SK-N-SH (cell line): ENCODE results near the gene MUC12. TPM values are rescaled to one million over a fixed set of nuclear protein-coding genes. Genes with fewer than 3 reads are reported as not detected.

Experiments used
- CTCF ChIA-PET: fragments of 300-600, 350-600 bp; formaldehyde crosslinking; extraction: SDS; loops from one replicate; lab custom pipeline; 2021; lab: Yijun Ruan, JAX
- POLR2A ChIA-PET: fragments of 350-600 bp; sonication (Branson Sonifier 250); formaldehyde crosslinking; extraction: SDS; loops from one replicate; lab custom pipeline; 2020; ENCODE audit warnings: antibody characterized with exemption, inconsistent platforms; lab: Yijun Ruan, JAX
- DNase-seq: peaks from one replicate; pipeline ENCODE4 v3.0.0; 2012
- H2AFZ ChIP-seq: fragments of 200-600 bp; sonication (generic); 2 replicates; pipeline ENCODE4 v1.8.1; 2016; ENCODE audit warnings: antibody characterized with exemption, mild to moderate bottlenecking, low read depth
- H3F3A ChIP-seq: fragments of 200-600 bp; sonication (generic); replicated peaks from 2 replicates; pipeline ENCODE3; 2016; ENCODE audit warnings: antibody characterized with exemption, mild to moderate bottlenecking; ENCODE audit not compliant: insufficient read depth
- H3K27ac ChIP-seq, 2 experiments: fragments of 200-500 bp in 1 of 2; fragments of 200-600 bp in 1 of 2; sonication (Bioruptor generic) in 1 of 2; sonication (generic), shearing (Covaris generic) in 1 of 2; 2 replicates each; pipeline versions ENCODE4 v1.5.1 to v1.6.1; 2014 to 2016; ENCODE audit warnings: low read depth in 2 of 2, inconsistent platforms in 1 of 2, low read length in 1 of 2, mild to moderate bottlenecking in 1 of 2, mixed read lengths in 1 of 2
- H3K27me3 ChIP-seq: fragments of 200-600 bp; sonication (generic), shearing (Covaris generic); 2 replicates; pipeline ENCODE4 v1.6.1; 2016; ENCODE audit warnings: mixed run types; ENCODE audit not compliant: insufficient read depth
- H3K36me3 ChIP-seq, 2 experiments: fragments of 200-500 bp in 1 of 2; fragments of 200-600 bp in 1 of 2; sonication (Bioruptor generic) in 1 of 2; sonication (generic) in 1 of 2; replicated peaks in 1 of 2; 2 replicates each; pipeline versions ENCODE3 to v1.5.1; 2014 to 2016; ENCODE audit warnings: low read length in 1 of 2, mild to moderate bottlenecking in 1 of 2; ENCODE audit not compliant: insufficient read depth in 2 of 2, control insufficient read depth in 1 of 2
- H3K4me1 ChIP-seq, 2 experiments: fragments of 200-500 bp in 1 of 2; fragments of 200-600 bp in 1 of 2; sonication (Bioruptor generic) in 1 of 2; sonication (generic), shearing (Covaris generic) in 1 of 2; 2 replicates each; pipeline versions ENCODE4 v1.5.1 to v1.6.1; 2014 to 2016; ENCODE audit warnings: low read depth in 1 of 2, low read length in 1 of 2, mixed run types in 1 of 2; ENCODE audit not compliant: insufficient read depth in 2 of 2, control insufficient read depth in 1 of 2
- H3K4me2 ChIP-seq: fragments of 200-600 bp; sonication (generic), shearing (Covaris generic); 2 replicates; pipeline ENCODE4 v1.6.1; 2017; ENCODE audit warnings: mixed run types
- H3K4me3 ChIP-seq, 2 experiments: fragments of 200-500 bp in 1 of 2; fragments of 200-600 bp in 1 of 2; sonication (Bioruptor generic) in 1 of 2; sonication (generic), shearing (Covaris generic) in 1 of 2; 2 replicates each; pipeline versions ENCODE4 v1.5.1 to v1.8.1; 2014 to 2016; ENCODE audit warnings: low read depth in 2 of 2, inconsistent platforms in 1 of 2, low read length in 1 of 2, mild to moderate bottlenecking in 1 of 2, mixed read lengths in 1 of 2, moderate library complexity in 1 of 2
- H3K79me2 ChIP-seq: fragments of 200-600 bp; sonication (generic); 2 replicates; pipeline ENCODE4 v1.8.1; 2017; ENCODE audit warnings: mild to moderate bottlenecking; ENCODE audit not compliant: insufficient read depth
- H3K9ac ChIP-seq: fragments of 200-600 bp; sonication (generic); 2 replicates; pipeline ENCODE4 v1.6.1; 2017; ENCODE audit warnings: mixed run types
- H3K9me2 ChIP-seq: fragments of 200-600 bp; sonication (generic); 2 replicates; pipeline ENCODE4 v1.6.1; 2017; ENCODE audit warnings: mixed run types
- H3K9me3 ChIP-seq: fragments of 200-600 bp; sonication (generic); 2 replicates; pipeline ENCODE4 v1.6.1; 2017; ENCODE audit warnings: mixed run types, mild to moderate bottlenecking, moderate library complexity
- H4K20me1 ChIP-seq: fragments of 200-600 bp; sonication (generic); 2 replicates; pipeline ENCODE4 v1.6.1; 2017; ENCODE audit warnings: mild to moderate bottlenecking, mixed run types; ENCODE audit not compliant: insufficient read depth
- EZH2phosphoT487 ChIP-seq: fragments of 200-600 bp; sonication (generic); IDR thresholded peaks from 2 replicates; pipeline ENCODE4 v1.6.1; 2017; ENCODE audit warnings: low read depth, mixed run types, mild to moderate bottlenecking, antibody characterized with exemption, moderate library complexity, borderline replicate concordance
- FOXJ3 ChIP-seq: sonication (generic); formaldehyde crosslinking; IDR thresholded peaks from 2 replicates; pipeline ENCODE4 v1.5.1; 2020; ENCODE audit warnings: mild to moderate bottlenecking, missing genetic modification reagents
- FOXM1 ChIP-seq: IDR thresholded peaks from 2 replicates; pipeline ENCODE4 v1.4.0; 2012; ENCODE audit warnings: low read depth, mild to moderate bottlenecking
- GABPA ChIP-seq: IDR thresholded peaks from 2 replicates; pipeline ENCODE4 v1.4.0; 2012; ENCODE audit warnings: low read depth, mild to moderate bottlenecking
- IRF3 ChIP-seq: fragments of 150-350 bp; IDR thresholded peaks from 2 replicates; pipeline ENCODE4 v1.6.1; 2016; ENCODE audit warnings: mild to moderate bottlenecking, low read depth, low read length
- JUND ChIP-seq: IDR thresholded peaks from 2 replicates; pipeline ENCODE4 v1.4.0; 2012
- MAX ChIP-seq: IDR thresholded peaks from 2 replicates; pipeline ENCODE4 v1.4.0; 2012; ENCODE audit warnings: low read depth
- MEF2A ChIP-seq: IDR thresholded peaks from 2 replicates; pipeline ENCODE4 v1.4.0; 2012; ENCODE audit warnings: low read depth, borderline replicate concordance
- NRF1 ChIP-seq: IDR thresholded peaks from 2 replicates; pipeline ENCODE4 v1.6.1; 2012; ENCODE audit warnings: low read depth, mild to moderate bottlenecking, low read length
- RAD21 ChIP-seq: IDR thresholded peaks from 2 replicates; pipeline ENCODE4 v1.6.1; 2012; ENCODE audit warnings: mild to moderate bottlenecking, low read length
- RCOR1 ChIP-seq: fragments of 150-350 bp; IDR thresholded peaks from 2 replicates; pipeline ENCODE4 v1.6.1; 2017; ENCODE audit warnings: antibody characterized with exemption, low read length
- REST ChIP-seq: IDR thresholded peaks from 2 replicates; pipeline ENCODE4 v1.6.1; 2012; ENCODE audit warnings: mild to moderate bottlenecking, low read depth, low read length, moderate library complexity
- RXRA ChIP-seq: IDR thresholded peaks from 2 replicates; pipeline ENCODE4 v1.4.0; 2012; ENCODE audit warnings: low read depth, mild to moderate bottlenecking, borderline replicate concordance
- SMC3 ChIP-seq: IDR thresholded peaks from 2 replicates; pipeline ENCODE4 v1.6.1; 2012; ENCODE audit warnings: low read depth, low read length, improper control_type of control experiment
- TAF1 ChIP-seq: IDR thresholded peaks from 2 replicates; pipeline ENCODE4 v1.6.1; 2012; ENCODE audit warnings: low read depth, mild to moderate bottlenecking, low read length, moderate library complexity, borderline replicate concordance
- TCF12 ChIP-seq: IDR thresholded peaks from 2 replicates; pipeline ENCODE4 v1.4.0; 2012
- TEAD4 ChIP-seq: IDR thresholded peaks from 2 replicates; pipeline ENCODE4 v1.4.0; 2012; ENCODE audit warnings: mild to moderate bottlenecking, borderline replicate concordance; ENCODE audit not compliant: insufficient read depth
- USF1 ChIP-seq: IDR thresholded peaks from 2 replicates; pipeline ENCODE4 v1.4.0; 2012; ENCODE audit warnings: low read depth, borderline replicate concordance
- YY1 ChIP-seq: IDR thresholded peaks from 2 replicates; pipeline ENCODE4 v1.4.0; 2012; ENCODE audit warnings: low read depth, mild to moderate bottlenecking
- ZBTB33 ChIP-seq: IDR thresholded peaks from 2 replicates; pipeline ENCODE4 v1.4.0; 2012; ENCODE audit warnings: low read depth, borderline replicate concordance
- WGBS: methylation state at CpG from one replicate; pipeline ENCODE4 v1.1.6; 2017; ENCODE audit warnings: low lambda C conversion rate; 5-methylcytosine and 5-hydroxymethylcytosine counted together
- polyA plus RNA-seq, 3 experiments: library from polyadenylated mRNA; depleted of rRNA; stranded (reverse); fragments of >200 nt; gene quantifications; 2 replicates each; pipeline ENCODE4 v1.2.3, GENCODE V29; 2012

MUC12 gene
- polyA plus RNA-seq, 1 of the 3 experiments (the other 2 are of a cell fraction), result not detected

- TF ChIP-seq MEF2A, result no peak
Measured at GRCh38 chr7:101021703-101022102, 52.3 kb downstream of the MUC12 start (continued).

- ChIA-PET POLR2A (no interaction called here), CTCF (no interaction called here)
- TF ChIP-seq NRF1 (no peak), RAD21 (no peak), TCF12 (no peak), YY1 (no peak), TEAD4 (no peak), TAF1 (no peak), FOXJ3 (CRISPR knock-in tag) (no peak), MEF2A (no peak), JUND (no peak), IRF3 (no peak), EZH2phosphoT487 (no peak), USF1 (no peak), SMC3 (no peak), RCOR1 (no peak), REST (no peak), FOXM1 (no peak), ZBTB33 (no peak), GABPA (no peak), MAX (no peak), RXRA (no peak)
- TF ChIP-seq, all 33 proteins: peak for 0
- Histone ChIP-seq H3K9me3 (no peaks in the 10 kb centered on the region), H4K20me1 (no peaks in the 10 kb centered on the region), H3K9me2 (no peaks in the 10 kb centered on the region), H3K27me3 (peaks cover 25% of the 10 kb centered on the region), H3K79me2 (no peaks in the 10 kb centered on the region), H2AFZ (no peak overlapping the region), H3K4me1 (no peaks in the 10 kb centered on the region), H3K9ac (no peak overlapping the region), H3K4me3 (no peak overlapping the region), H3K27ac (no peak overlapping the region), H3F3A (no peaks in the 10 kb centered on the region), H3K4me2 (no peak overlapping the region), H3K36me3 (no peaks in the 10 kb centered on the region)
- 51% methylated on average over 2 of the region's 2 CpGs for WGBS
- DNase-seq, result no peak
Measured at GRCh38 chr7:101023839-101024238, 54.5 kb downstream of the MUC12 start.
